Thyroid gland (tissue), 4 donors: Measurements from ENCODE around the gene PRSS12. TPM values are rescaled to one million over a fixed set of nuclear protein-coding genes. Genes with fewer than 3 reads are reported as not detected.

Experiments used
- DNase-seq, 2 donors: peaks; one replicate each; pipeline ENCODE4 v3.0.0-alpha.2; 2019
- H3K27ac ChIP-seq, 3 donors: fragments of 200-600 bp; sonication (generic); 1 replicate in 2 of 3; 2 replicates in 1 of 3; pipeline ENCODE4 v1.5.1; 2016 to 2019; ENCODE audit warnings: mild to moderate bottlenecking in 1 of 3, moderate library complexity in 1 of 3
- H3K27me3 ChIP-seq: fragments of 200-600 bp; sonication (generic); one replicate; pipeline ENCODE4 v1.5.1; 2019
- H3K36me3 ChIP-seq, 2 donors: fragments of 200-600 bp; sonication (generic); one replicate each; pipeline ENCODE4 v1.5.1; 2016 to 2019
- H3K4me1 ChIP-seq, 2 donors: fragments of 200-600 bp; sonication (generic); one replicate each; pipeline ENCODE4 v1.5.1; 2017 to 2019
- H3K4me3 ChIP-seq, 3 donors: fragments of 200-600 bp; sonication (generic); replicated peaks in 1 of 3; 1 replicate in 2 of 3; 2 replicates in 1 of 3; pipeline ENCODE4 v1.5.1; 2016; ENCODE audit warnings: mild to moderate bottlenecking in 1 of 3
- H3K9me3 ChIP-seq: fragments of 200-600 bp; sonication (generic); one replicate; pipeline ENCODE4 v1.5.1; 2017
- POLR2A ChIP-seq, 2 donors: fragments of 450-650 bp; IDR thresholded peaks; one replicate each; pipeline ENCODE4 v1.6.1; 2017; ENCODE audit warnings: antibody characterized with exemption in 2 of 2, mild to moderate bottlenecking in 2 of 2, moderate library complexity in 1 of 2
- WGBS, 2 donors: methylation state at CpG; one replicate each; pipeline ENCODE4 v1.1.5; 2017; 5-methylcytosine and 5-hydroxymethylcytosine counted together
- intact Hi-C: fragments of 100-400 bp; cut with DNase I; formaldehyde crosslinking; loops from one replicate; pipeline ENCODE4 v1.15.1; 2023
- total RNA-seq, 4 donors: library from RNA; depleted of rRNA; stranded (reverse); fragments of >200 nt; gene quantifications; one replicate each; pipeline ENCODE4 v1.2.3, GENCODE V29; 2016
- TF ChIP-seq, protein P1 (sequence below), 6 experiments: fragments of 200-600 bp in 3 of 6; fragments of 450-650 bp in 3 of 6; sonication (generic) in 3 of 6; IDR thresholded peaks; one replicate each; pipeline ENCODE4 v1.5.1; 2016 to 2019; ENCODE audit warnings: antibody characterized with exemption in 6 of 6, mild to moderate bottlenecking in 2 of 6, inconsistent platforms in 1 of 6, moderate library complexity in 1 of 6

The PRSS12 gene
- total RNA-seq, 4 donors from 2014 or later = 0.21 to 0.67 (median 0.45) TPM

- H3K4me3 ChIP-seq = no peak overlapping the region
- TF ChIP-seq, protein P1, sequence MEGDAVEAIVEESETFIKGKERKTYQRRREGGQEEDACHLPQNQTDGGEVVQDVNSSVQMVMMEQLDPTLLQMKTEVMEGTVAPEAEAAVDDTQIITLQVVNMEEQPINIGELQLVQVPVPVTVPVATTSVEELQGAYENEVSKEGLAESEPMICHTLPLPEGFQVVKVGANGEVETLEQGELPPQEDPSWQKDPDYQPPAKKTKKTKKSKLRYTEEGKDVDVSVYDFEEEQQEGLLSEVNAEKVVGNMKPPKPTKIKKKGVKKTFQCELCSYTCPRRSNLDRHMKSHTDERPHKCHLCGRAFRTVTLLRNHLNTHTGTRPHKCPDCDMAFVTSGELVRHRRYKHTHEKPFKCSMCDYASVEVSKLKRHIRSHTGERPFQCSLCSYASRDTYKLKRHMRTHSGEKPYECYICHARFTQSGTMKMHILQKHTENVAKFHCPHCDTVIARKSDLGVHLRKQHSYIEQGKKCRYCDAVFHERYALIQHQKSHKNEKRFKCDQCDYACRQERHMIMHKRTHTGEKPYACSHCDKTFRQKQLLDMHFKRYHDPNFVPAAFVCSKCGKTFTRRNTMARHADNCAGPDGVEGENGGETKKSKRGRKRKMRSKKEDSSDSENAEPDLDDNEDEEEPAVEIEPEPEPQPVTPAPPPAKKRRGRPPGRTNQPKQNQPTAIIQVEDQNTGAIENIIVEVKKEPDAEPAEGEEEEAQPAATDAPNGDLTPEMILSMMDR (IDR thresholded peaks at IDR 0.05) = no peak
- no peak for TF ChIP-seq POLR2A (IDR thresholded peaks at IDR 0.05)
- no peak for DNase-seq
- no peak overlapping the region for H3K27ac ChIP-seq
- no peaks in the 10 kb centered on the region for H3K4me1 ChIP-seq
- intact Hi-C loops = no loop called here
- H3K36me3 ChIP-seq = no peaks in the 10 kb centered on the region
- 95 to 97% methylated on average over 4 of the region's 4 CpGs for WGBS, 2 donors
- H3K9me3 ChIP-seq = no peaks in the 10 kb centered on the region
- H3K27me3 ChIP-seq = no peaks in the 10 kb centered on the region
Measured at GRCh38 chr4:118337954-118338353, 14.8 kb downstream of the PRSS12 start.

DNA sequence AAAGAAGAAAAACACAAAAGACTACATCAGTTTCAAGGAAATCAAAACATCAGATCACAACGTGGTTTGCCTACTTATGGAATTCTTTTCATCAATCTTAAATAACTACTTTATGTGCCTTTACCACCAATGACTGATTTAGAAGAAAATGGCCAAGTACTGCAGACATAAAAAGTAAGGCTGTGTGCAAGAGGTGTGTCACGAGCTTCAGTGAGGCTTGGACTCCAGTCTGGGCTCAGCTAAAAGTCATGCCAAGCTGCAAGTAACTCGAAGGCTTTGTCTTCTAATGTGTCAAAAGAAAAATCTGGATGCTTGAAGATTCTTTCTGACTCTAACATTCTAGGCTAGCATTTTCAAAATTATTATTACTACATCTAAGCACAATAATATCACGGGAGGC lies 17.0 kb downstream of the PRSS12 start:
- H3K27me3 ChIP-seq = no peaks in the 10 kb centered on the region
- no peaks in the 10 kb centered on the region for H3K9me3 ChIP-seq
- no peaks in the 10 kb centered on the region for H3K4me1 ChIP-seq
- WGBS, 2 donors = 84% methylated on average over 4 of the region's 4 CpGs
- no peak overlapping the region for H3K4me3 ChIP-seq
- no peaks in the 10 kb centered on the region for H3K36me3 ChIP-seq
- intact Hi-C loops = no loop called here
- H3K27ac ChIP-seq = no peak overlapping the region
- TF ChIP-seq, protein P1 (IDR thresholded peaks at IDR 0.05) = no peak
- no peak for TF ChIP-seq POLR2A (IDR thresholded peaks at IDR 0.05)
- DNase-seq = no peak

GRCh38 chr4:118335324-118335723 lies 17.5 kb downstream of the PRSS12 start:
- DNase-seq = no peak
- no peaks in the 10 kb centered on the region for H3K4me1 ChIP-seq
- H3K27ac ChIP-seq = no peak overlapping the region
- H3K4me3 ChIP-seq = no peak overlapping the region
- no peaks in the 10 kb centered on the region for H3K36me3 ChIP-seq
- no peaks in the 10 kb centered on the region for H3K9me3 ChIP-seq
- TF ChIP-seq, protein P1 (IDR thresholded peaks at IDR 0.05) = no peak
- no peak for TF ChIP-seq POLR2A (IDR thresholded peaks at IDR 0.05)
- intact Hi-C loops = no loop called here
- no peaks in the 10 kb centered on the region for H3K27me3 ChIP-seq
- 83 to 85% methylated on average over 6 of the region's 6 CpGs for WGBS, 2 donors

DNA sequence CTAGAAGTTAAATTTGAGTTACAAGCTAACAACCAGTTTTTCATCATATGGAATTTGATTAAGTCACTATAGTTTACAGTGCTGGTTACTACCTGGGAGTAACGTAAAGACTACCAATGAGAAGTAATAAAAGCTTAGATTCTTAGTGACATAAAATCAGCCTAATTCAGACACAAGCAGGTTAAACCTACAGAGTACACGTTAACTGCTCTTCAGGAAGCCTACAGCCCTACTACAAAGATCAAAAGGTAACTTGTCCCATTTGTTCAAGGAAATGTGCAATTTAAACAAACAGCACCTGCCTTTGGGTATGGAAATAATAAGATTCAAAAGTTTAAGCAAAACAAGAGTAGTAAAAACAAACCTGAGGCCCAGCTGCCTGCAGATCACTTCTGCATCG lies 21.5 kb downstream of the PRSS12 start:
- TF ChIP-seq, protein P1 (IDR thresholded peaks at IDR 0.05) = no peak
- TF ChIP-seq POLR2A (IDR thresholded peaks at IDR 0.05) = no peak
- WGBS, 2 donors = 77 to 85% methylated on average over 3 of the region's 3 CpGs
- no peaks in the 10 kb centered on the region for H3K27me3 ChIP-seq
- no peaks in the 10 kb centered on the region for H3K4me1 ChIP-seq
- no peaks in the 10 kb centered on the region for H3K36me3 ChIP-seq
- H3K9me3 ChIP-seq = no peaks in the 10 kb centered on the region
- H3K4me3 ChIP-seq = no peak overlapping the region
- DNase-seq = no peak
- intact Hi-C loops = no loop called here
- H3K27ac ChIP-seq = no peak overlapping the region

- Histone ChIP-seq H3K27me3 (no peaks in the 10 kb centered on the region), H3K4me3 (no peak overlapping the region), H3K27ac (no peak overlapping the region), H3K36me3 (no peaks in the 10 kb centered on the region), H3K4me1 (no peaks in the 10 kb centered on the region), H3K9me3 (no peaks in the 10 kb centered on the region)
- intact Hi-C loops = no loop called here
- TF ChIP-seq POLR2A (IDR thresholded peaks at IDR 0.05) = no peak
- TF ChIP-seq, protein P1 (IDR thresholded peaks at IDR 0.05) = no peak
- WGBS, 2 donors = 92 to 94% methylated on average over 5 of the region's 5 CpGs
- DNase-seq = no peak
Measured at GRCh38 chr4:118329849-118330248, 23.0 kb downstream of the PRSS12 start.
